K562 (cell line): ENCODE measurements around the gene SERPINA1. TPM values are rescaled to one million over a fixed set of nuclear protein-coding genes. Genes with fewer than 3 reads are reported as not detected.

Experiments used
- CREB5 ChIP-seq: fragments of 250-450 bp; sonication (Bioruptor Pico); IDR thresholded peaks from 2 replicates; pipeline ENCODE4 v1.5.0; 2020; ENCODE audit warnings: mild to moderate bottlenecking
- E4F1 ChIP-seq: fragments of 250-450 bp; sonication (Bioruptor Pico); IDR thresholded peaks from 2 replicates; pipeline ENCODE4 v1.5.0; 2021; ENCODE audit warnings: mild to moderate bottlenecking, borderline replicate concordance
- NBN ChIP-seq: fragments of 450-650 bp; IDR thresholded peaks from 2 replicates; pipeline ENCODE4 v1.6.1; 2016; ENCODE audit warnings: low read depth, mild to moderate bottlenecking
- PATZ1 ChIP-seq: fragments of 250-450 bp; sonication (Bioruptor Pico); IDR thresholded peaks from 2 replicates; pipeline ENCODE4 v1.5.0; 2020; ENCODE audit warnings: mild to moderate bottlenecking, borderline replicate concordance
- PKNOX1 ChIP-seq: fragments of 450-650 bp; IDR thresholded peaks from 2 replicates; pipeline ENCODE4 v1.6.1; 2016
- STAT5A ChIP-seq: IDR thresholded peaks from 2 replicates; pipeline ENCODE4 v1.6.1; 2012; ENCODE audit warnings: low read length, inconsistent platforms, borderline replicate concordance
- USF2 ChIP-seq: sonication (generic); formaldehyde crosslinking; IDR thresholded peaks from 2 replicates; pipeline ENCODE4 v1.5.0; 2020; ENCODE audit warnings: missing genetic modification reagents
- ZBTB49 ChIP-seq: sonication (generic); formaldehyde crosslinking; IDR thresholded peaks from 2 replicates; pipeline ENCODE4 v1.8.0; 2022; ENCODE audit warnings: missing genetic modification reagents, mild to moderate bottlenecking, borderline replicate concordance
- ZFPM2 ChIP-seq: fragments of 250-450 bp; sonication (Bioruptor Pico); IDR thresholded peaks from 2 replicates; pipeline ENCODE4 v1.5.1; 2022; ENCODE audit warnings: mild to moderate bottlenecking
- polyA plus RNA-seq, 8 experiments: library from polyadenylated mRNA; depleted of rRNA in 4 of 8; stranded (reverse) in 5 of 8; unstranded in 3 of 8; fragments of >200 nt; fragmentation: Nextera tagmentation in 2 of 8; fragmentation: Illumina TruSeq in 1 of 8; extraction: Ambion mirVana in 2 of 8; extraction: Trizol in 1 of 8; gene quantifications; 2 replicates each; pipeline versions ENCODE4 v1.2.1 to v1.2.3, GENCODE V29; 2011 to 2014; ENCODE audit warnings: inconsistent platforms in 1 of 8, missing spikeins in 1 of 8
- total RNA-seq, 7 experiments: library from RNA; depleted of rRNA in 6 of 7; stranded (reverse); fragments of >200 nt in 6 of 7; fragmentation: Illumina TruSeq in 2 of 7; extraction: Trizol in 2 of 7; gene quantifications; 2 replicates each; pipeline versions ENCODE4 v1.2.1 to v1.2.3, GENCODE V29; 2011 to 2021; ENCODE audit warnings: low replicate concordance in 1 of 7

SERPINA1 gene
- total and polyA plus RNA-seq, 9 of the 15 experiments (the other 6 are each of a cell fraction or from before 2014, with no cell fraction given), result 4.1 TPM; not detected in 8

GRCh38 chr14:94400422-94400841 lies 12.0 kb upstream of the SERPINA1 start (continued):
- TF ChIP-seq ZBTB49 (CRISPR knock-in tag), result no peak
- TF ChIP-seq NBN, result no peak
- no peak for TF ChIP-seq PKNOX1
- TF ChIP-seq PATZ1 (CRISPR knock-in tag), result no peak
- no peak for TF ChIP-seq USF2 (CRISPR knock-in tag)
- TF ChIP-seq STAT5A, result no peak
- no peak for TF ChIP-seq ZFPM2
- TF ChIP-seq CREB5, result no peak
- TF ChIP-seq E4F1 (CRISPR knock-in tag), result no peak
